ENCODE data around the gene LPAR3. TPM values are rescaled to one million over a fixed set of nuclear protein-coding genes. Genes with fewer than 3 reads are reported as not detected.
"Not testable (repeated sequence)": the region's sequence is repeated elsewhere in the genome, so short reads cannot be mapped to it uniquely, and the experiment has no call there.

The LPAR3 gene
- total and polyA plus RNA-seq, 2 experiments from 2014 or later: 10.4 to 36.9 TPM

DNA sequence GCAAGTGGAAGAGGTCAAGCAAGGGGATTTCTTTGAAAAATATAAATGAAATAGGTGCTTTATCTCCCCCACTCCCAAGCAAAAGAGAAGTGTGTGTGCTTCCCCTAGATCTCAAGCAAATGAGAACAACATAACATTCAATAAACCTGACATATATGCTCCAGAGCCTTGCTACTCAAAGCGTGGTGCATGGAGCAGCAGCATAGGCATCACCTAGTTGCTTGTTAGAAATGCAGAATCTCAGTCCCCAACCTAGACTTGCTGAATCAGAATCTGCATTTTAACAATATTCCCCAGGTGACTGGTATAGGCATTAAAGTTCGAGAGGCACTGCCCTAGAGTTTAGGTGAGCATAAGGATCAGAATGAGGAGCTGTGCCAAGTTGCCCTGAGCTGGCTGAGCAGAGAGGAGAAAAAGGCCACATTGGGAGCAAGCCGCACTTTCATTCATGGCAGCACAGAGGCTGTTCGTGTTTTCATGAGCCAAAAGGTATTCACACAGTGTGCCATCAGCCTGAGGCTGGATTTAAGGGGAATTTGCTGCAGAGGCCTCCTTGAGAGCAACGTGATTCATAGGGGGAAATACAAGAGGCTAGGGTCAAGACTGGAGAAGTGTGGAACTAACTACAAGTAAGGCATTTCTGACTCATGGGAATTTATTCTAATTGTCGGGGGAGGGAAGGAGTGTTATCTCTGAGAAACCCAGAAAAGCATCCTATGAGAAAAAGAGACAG lies 14.3 kb upstream of the LPAR3 start (continued):
- TF ChIP-seq, protein P1, sequence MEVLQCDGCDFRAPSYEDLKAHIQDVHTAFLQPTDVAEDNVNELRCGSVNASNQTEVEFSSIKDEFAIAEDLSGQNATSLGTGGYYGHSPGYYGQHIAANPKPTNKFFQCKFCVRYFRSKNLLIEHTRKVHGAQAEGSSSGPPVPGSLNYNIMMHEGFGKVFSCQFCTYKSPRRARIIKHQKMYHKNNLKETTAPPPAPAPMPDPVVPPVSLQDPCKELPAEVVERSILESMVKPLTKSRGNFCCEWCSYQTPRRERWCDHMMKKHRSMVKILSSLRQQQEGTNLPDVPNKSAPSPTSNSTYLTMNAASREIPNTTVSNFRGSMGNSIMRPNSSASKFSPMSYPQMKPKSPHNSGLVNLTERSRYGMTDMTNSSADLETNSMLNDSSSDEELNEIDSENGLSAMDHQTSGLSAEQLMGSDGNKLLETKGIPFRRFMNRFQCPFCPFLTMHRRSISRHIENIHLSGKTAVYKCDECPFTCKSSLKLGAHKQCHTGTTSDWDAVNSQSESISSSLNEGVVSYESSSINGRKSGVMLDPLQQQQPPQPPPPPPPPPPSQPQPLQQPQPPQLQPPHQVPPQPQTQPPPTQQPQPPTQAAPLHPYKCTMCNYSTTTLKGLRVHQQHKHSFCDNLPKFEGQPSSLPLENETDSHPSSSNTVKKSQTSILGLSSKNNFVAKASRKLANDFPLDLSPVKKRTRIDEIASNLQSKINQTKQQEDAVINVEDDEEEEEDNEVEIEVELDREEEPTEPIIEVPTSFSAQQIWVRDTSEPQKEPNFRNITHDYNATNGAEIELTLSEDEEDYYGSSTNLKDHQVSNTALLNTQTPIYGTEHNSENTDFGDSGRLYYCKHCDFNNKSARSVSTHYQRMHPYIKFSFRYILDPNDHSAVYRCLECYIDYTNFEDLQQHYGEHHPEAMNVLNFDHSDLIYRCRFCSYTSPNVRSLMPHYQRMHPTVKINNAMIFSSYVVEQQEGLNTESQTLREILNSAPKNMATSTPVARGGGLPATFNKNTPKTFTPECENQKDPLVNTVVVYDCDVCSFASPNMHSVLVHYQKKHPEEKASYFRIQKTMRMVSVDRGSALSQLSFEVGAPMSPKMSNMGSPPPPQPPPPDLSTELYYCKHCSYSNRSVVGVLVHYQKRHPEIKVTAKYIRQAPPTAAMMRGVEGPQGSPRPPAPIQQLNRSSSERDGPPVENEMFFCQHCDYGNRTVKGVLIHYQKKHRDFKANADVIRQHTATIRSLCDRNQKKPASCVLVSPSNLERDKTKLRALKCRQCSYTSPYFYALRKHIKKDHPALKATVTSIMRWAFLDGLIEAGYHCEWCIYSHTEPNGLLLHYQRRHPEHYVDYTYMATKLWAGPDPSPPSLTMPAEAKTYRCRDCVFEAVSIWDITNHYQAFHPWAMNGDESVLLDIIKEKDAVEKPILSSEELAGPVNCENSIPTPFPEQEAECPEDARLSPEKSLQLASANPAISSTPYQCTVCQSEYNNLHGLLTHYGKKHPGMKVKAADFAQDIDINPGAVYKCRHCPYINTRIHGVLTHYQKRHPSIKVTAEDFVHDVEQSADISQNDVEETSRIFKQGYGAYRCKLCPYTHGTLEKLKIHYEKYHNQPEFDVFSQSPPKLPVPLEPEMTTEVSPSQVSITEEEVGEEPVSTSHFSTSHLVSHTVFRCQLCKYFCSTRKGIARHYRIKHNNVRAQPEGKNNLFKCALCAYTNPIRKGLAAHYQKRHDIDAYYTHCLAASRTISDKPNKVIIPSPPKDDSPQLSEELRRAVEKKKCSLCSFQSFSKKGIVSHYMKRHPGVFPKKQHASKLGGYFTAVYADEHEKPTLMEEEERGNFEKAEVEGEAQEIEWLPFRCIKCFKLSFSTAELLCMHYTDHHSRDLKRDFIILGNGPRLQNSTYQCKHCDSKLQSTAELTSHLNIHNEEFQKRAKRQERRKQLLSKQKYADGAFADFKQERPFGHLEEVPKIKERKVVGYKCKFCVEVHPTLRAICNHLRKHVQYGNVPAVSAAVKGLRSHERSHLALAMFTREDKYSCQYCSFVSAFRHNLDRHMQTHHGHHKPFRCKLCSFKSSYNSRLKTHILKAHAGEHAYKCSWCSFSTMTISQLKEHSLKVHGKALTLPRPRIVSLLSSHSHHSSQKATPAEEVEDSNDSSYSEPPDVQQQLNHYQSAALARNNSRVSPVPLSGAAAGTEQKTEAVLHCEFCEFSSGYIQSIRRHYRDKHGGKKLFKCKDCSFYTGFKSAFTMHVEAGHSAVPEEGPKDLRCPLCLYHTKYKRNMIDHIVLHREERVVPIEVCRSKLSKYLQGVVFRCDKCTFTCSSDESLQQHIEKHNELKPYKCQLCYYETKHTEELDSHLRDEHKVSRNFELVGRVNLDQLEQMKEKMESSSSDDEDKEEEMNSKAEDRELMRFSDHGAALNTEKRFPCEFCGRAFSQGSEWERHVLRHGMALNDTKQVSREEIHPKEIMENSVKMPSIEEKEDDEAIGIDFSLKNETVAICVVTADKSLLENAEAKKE (CRISPR knock-in tag; IDR thresholded peaks at IDR 0.05): no peak
- no peak for TF ChIP-seq ZNF114 (CRISPR knock-in tag; IDR thresholded peaks at IDR 0.05)
- no peak for TF ChIP-seq JUNB (IDR thresholded peaks at IDR 0.05; ENCODE audit: unreplicated experiment)

DNA sequence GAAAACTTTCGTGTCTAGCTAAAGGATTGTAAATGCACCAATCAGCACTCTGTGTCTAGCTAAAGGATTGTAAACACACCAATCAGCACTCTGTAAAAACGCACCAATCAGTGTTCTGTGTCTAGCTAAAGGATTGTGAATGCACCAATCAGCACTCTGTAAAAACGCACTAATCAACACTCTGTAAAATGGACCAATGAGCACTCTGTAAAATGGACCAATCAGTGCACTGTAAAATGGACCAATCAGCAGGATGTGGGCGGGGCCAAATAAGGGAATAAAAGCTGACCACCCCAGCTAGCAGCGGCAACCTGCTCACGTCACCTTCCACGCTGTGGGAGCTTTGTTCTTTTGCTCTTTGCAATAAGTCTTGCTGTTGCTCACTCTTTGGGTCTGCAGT lies 9.7 kb upstream of the LPAR3 start:
- not testable (repeated sequence) for H3K4me3 Mint-ChIP-seq; H3K4me1 Mint-ChIP-seq; H3K79me2 ChIP-seq (replicated peaks; ENCODE audit: insufficient read depth); H3K36me3 Mint-ChIP-seq (ENCODE audit: low read depth); ATAC-seq; H3K4me1 ChIP-seq (ENCODE audit: insufficient read depth); H3K36me3 ChIP-seq (ENCODE audit: insufficient read depth); H3K27me3 Mint-ChIP-seq (ENCODE audit: insufficient read depth, low read depth, poor library complexity); H3K4me3 ChIP-seq; H4K20me1 ChIP-seq (replicated peaks; ENCODE audit: insufficient read depth); DNase-seq (ENCODE audit: low spot score); H3K27me3 ChIP-seq (ENCODE audit: insufficient read depth); H3K9me2 ChIP-seq (ENCODE audit: insufficient read depth); H2AFZ ChIP-seq; H3F3A ChIP-seq (replicated peaks; ENCODE audit: low read depth); H3K4me2 ChIP-seq; H3K27ac Mint-ChIP-seq; H3K27ac ChIP-seq (ENCODE audit: low read depth)
- H3K9me3 Mint-ChIP-seq: peaks cover 13% of the 10 kb centered on the region; the same call in 2 of the 3 replicates

DNA sequence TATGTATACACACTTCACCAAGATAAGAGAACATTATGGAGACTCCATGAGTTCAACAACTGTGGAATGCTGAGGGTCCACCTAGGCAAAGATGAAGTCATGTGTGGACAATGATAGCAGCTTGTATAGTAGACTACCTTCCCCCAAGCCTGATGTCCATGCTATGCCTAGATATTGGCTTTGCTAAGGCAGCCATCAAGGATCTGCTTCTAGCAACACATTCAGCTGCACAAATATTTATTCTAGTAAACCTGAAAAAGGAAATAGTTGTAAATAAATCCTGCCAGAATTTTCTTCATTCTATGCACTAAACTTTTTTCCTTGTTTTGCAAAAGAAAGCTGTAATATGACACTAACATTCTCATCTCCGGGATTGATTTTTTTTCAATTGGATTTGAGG lies 7.0 kb upstream of the LPAR3 start:
- no peak overlapping the region for H3K4me2 ChIP-seq
- Mint-ChIP-seq H3K4me1 (peaks cover 7% of the 10 kb centered on the region; the same call in 2 of the 3 replicates), H3K9me3 (peaks cover 13% of the 10 kb centered on the region; the same call in 2 of the 3 replicates), H3K36me3 (ENCODE audit: low read depth) (peaks cover 7% of the 10 kb centered on the region), H3K4me3 (no peak overlapping the region), H3K27me3 (ENCODE audit: insufficient read depth, low read depth, poor library complexity) (peaks cover 4% of the 10 kb centered on the region), H3K27ac (no peak overlapping the region)
- no peaks in the 10 kb centered on the region for H3K79me2 ChIP-seq (replicated peaks; ENCODE audit: insufficient read depth)
- ATAC-seq (no peak), DNase-seq (ENCODE audit: low spot score) (no peak)
- H3K27ac ChIP-seq (ENCODE audit: low read depth): no peak overlapping the region
- peaks cover 6% of the 10 kb centered on the region for H3K4me1 ChIP-seq (ENCODE audit: insufficient read depth)
- H3F3A ChIP-seq (replicated peaks; ENCODE audit: low read depth): no peaks in the 10 kb centered on the region
- peak overlapping the region; percentile 69; the same call in 1 of the 2 replicates for H2AFZ ChIP-seq
- no peaks in the 10 kb centered on the region for H3K27me3 ChIP-seq (ENCODE audit: insufficient read depth)
- no peaks in the 10 kb centered on the region for H4K20me1 ChIP-seq (replicated peaks; ENCODE audit: insufficient read depth)
- no peaks in the 10 kb centered on the region for H3K9me2 ChIP-seq (ENCODE audit: insufficient read depth)
- no peak overlapping the region for H3K4me3 ChIP-seq
- TF ChIP-seq, protein P2, sequence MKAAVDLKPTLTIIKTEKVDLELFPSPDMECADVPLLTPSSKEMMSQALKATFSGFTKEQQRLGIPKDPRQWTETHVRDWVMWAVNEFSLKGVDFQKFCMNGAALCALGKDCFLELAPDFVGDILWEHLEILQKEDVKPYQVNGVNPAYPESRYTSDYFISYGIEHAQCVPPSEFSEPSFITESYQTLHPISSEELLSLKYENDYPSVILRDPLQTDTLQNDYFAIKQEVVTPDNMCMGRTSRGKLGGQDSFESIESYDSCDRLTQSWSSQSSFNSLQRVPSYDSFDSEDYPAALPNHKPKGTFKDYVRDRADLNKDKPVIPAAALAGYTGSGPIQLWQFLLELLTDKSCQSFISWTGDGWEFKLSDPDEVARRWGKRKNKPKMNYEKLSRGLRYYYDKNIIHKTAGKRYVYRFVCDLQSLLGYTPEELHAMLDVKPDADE (IDR thresholded peaks at IDR 0.05): no peak
- TF ChIP-seq CREB1 (CRISPR knock-in tag; IDR thresholded peaks at IDR 0.05; ENCODE audit: low read depth) (no peak), JUNB (IDR thresholded peaks at IDR 0.05; ENCODE audit: unreplicated experiment) (no peak)
- TF ChIP-seq, protein P3, sequence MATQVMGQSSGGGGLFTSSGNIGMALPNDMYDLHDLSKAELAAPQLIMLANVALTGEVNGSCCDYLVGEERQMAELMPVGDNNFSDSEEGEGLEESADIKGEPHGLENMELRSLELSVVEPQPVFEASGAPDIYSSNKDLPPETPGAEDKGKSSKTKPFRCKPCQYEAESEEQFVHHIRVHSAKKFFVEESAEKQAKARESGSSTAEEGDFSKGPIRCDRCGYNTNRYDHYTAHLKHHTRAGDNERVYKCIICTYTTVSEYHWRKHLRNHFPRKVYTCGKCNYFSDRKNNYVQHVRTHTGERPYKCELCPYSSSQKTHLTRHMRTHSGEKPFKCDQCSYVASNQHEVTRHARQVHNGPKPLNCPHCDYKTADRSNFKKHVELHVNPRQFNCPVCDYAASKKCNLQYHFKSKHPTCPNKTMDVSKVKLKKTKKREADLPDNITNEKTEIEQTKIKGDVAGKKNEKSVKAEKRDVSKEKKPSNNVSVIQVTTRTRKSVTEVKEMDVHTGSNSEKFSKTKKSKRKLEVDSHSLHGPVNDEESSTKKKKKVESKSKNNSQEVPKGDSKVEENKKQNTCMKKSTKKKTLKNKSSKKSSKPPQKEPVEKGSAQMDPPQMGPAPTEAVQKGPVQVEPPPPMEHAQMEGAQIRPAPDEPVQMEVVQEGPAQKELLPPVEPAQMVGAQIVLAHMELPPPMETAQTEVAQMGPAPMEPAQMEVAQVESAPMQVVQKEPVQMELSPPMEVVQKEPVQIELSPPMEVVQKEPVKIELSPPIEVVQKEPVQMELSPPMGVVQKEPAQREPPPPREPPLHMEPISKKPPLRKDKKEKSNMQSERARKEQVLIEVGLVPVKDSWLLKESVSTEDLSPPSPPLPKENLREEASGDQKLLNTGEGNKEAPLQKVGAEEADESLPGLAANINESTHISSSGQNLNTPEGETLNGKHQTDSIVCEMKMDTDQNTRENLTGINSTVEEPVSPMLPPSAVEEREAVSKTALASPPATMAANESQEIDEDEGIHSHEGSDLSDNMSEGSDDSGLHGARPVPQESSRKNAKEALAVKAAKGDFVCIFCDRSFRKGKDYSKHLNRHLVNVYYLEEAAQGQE (IDR thresholded peaks at IDR 0.05; ENCODE audit: unreplicated experiment): no peak
- no peaks in the 10 kb centered on the region for H3K36me3 ChIP-seq (ENCODE audit: insufficient read depth)

All from GM23338 (cell line).